ENCODE measurements around the gene SEZ6.
"Not testable (repeated sequence)": the region's sequence is repeated elsewhere in the genome, so short reads cannot be mapped to it uniquely, and the experiment has no call there.

SEZ6 gene

DNA sequence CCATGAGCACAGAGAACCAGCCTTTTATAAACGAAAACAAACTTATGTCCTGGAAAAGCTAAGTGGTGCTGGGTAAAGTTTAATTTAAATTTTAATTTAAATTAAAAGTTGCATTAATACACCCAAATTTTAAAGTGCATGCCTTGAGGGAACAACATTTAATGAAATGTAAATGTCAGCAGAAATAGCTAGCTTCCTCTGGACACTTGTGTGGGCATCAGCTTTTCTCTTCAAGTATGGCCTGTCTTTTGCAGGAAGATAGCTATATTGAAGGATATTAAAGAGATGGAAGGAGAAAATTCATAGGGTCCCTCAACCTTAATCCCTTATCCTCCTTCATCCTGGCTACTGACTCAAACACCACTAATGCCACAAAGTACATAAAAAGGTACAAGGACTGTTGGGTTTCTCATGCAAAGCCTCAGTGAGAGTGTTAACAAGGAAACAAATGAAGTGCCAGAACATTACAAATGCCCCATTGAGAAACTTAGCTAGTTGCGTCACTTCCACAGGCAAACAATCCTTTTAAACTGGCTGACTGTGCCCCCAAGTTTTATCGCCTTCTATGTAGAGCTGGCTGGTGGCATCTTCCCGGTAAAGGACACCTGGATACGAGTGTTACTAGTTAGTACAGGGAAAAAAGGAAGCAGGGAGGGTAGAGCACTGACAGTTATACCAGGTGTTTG is 68.6 kb downstream of the SEZ6 start:
- no peaks in the 10 kb centered on the region for H3K4me1 ChIP-seq (ENCODE audit: insufficient read depth, low read length)
- no peak for ATAC-seq (ENCODE audit: insufficient read depth, low read depth)
- no peaks in the 10 kb centered on the region for H3K27me3 ChIP-seq (ENCODE audit: insufficient read depth, low read length, poor library complexity)
- TF ChIP-seq EZH2 (IDR thresholded peaks at IDR 0.05; ENCODE audit: borderline replicate concordance, low read depth, low read length, severe bottlenecking) (no peak), CTCF (IDR thresholded peaks at IDR 0.05; ENCODE audit: borderline replicate concordance, extremely low read depth, low read length, poor library complexity, severe bottlenecking) (no peak)
- H3K36me3 ChIP-seq (ENCODE audit: insufficient read depth, low read length) = peaks cover 59% of the 10 kb centered on the region
- H3K9ac ChIP-seq (ENCODE audit: low read depth, low read length) = no peak overlapping the region
- no peak for DNase-seq
- no peak overlapping the region for H3K4me3 ChIP-seq (ENCODE audit: low read depth in 1 of 2, low read length in 2 of 2)
- H3K9me3 ChIP-seq (ENCODE audit: insufficient read depth, low read length, severe bottlenecking) = no peaks in the 10 kb centered on the region
- H4K20me1 ChIP-seq (ENCODE audit: insufficient read depth, low read length) = peaks cover 87% of the 10 kb centered on the region
- no peak overlapping the region for H3K27ac ChIP-seq (ENCODE audit: low read length)
- H3K79me2 ChIP-seq (ENCODE audit: insufficient read depth, low read length) = peaks cover 100% of the 10 kb centered on the region
- H2AFZ ChIP-seq (ENCODE audit: low read depth, low read length) = no peak overlapping the region
- H3K4me2 ChIP-seq (ENCODE audit: insufficient read depth, low read length) = no peak overlapping the region

GRCh38 chr17:28935744-28936460 is 69.9 kb downstream of the SEZ6 start:
- ATAC-seq (ENCODE audit: insufficient read depth, low read depth) (no peak), DNase-seq (no peak)
- peaks cover 80% of the 10 kb centered on the region for H4K20me1 ChIP-seq (ENCODE audit: insufficient read depth, low read length)
- H3K79me2 ChIP-seq (ENCODE audit: insufficient read depth, low read length) = peaks cover 100% of the 10 kb centered on the region
- no peaks in the 10 kb centered on the region for H3K4me1 ChIP-seq (ENCODE audit: insufficient read depth, low read length)
- no peaks in the 10 kb centered on the region for H3K27me3 ChIP-seq (ENCODE audit: insufficient read depth, low read length, poor library complexity)
- H3K9me3 ChIP-seq (ENCODE audit: insufficient read depth, low read length, severe bottlenecking) = no peaks in the 10 kb centered on the region
- H2AFZ ChIP-seq (ENCODE audit: low read depth, low read length) = no peak overlapping the region
- H3K27ac ChIP-seq (ENCODE audit: low read length) = no peak overlapping the region
- H3K9ac ChIP-seq (ENCODE audit: low read depth, low read length) = no peak overlapping the region
- peaks cover 48% of the 10 kb centered on the region for H3K36me3 ChIP-seq (ENCODE audit: insufficient read depth, low read length)
- H3K4me3 ChIP-seq (ENCODE audit: low read depth in 1 of 2, low read length in 2 of 2) = no peak overlapping the region
- TF ChIP-seq CTCF (IDR thresholded peaks at IDR 0.05; ENCODE audit: borderline replicate concordance, extremely low read depth, low read length, poor library complexity, severe bottlenecking) (no peak), EZH2 (IDR thresholded peaks at IDR 0.05; ENCODE audit: borderline replicate concordance, low read depth, low read length, severe bottlenecking) (no peak)
- H3K4me2 ChIP-seq (ENCODE audit: insufficient read depth, low read length) = no peak overlapping the region

- H3K4me3 ChIP-seq (ENCODE audit: low read depth in 1 of 2, low read length in 2 of 2); H3K27ac ChIP-seq (ENCODE audit: low read length); H3K4me2 ChIP-seq (ENCODE audit: insufficient read depth, low read length); DNase-seq; ATAC-seq (ENCODE audit: insufficient read depth, low read depth); H2AFZ ChIP-seq (ENCODE audit: low read depth, low read length); H3K9me3 ChIP-seq (ENCODE audit: insufficient read depth, low read length, severe bottlenecking); H3K27me3 ChIP-seq (ENCODE audit: insufficient read depth, low read length, poor library complexity); H3K4me1 ChIP-seq (ENCODE audit: insufficient read depth, low read length); H3K9ac ChIP-seq (ENCODE audit: low read depth, low read length): not testable (repeated sequence)
- H3K36me3 ChIP-seq (ENCODE audit: insufficient read depth, low read length) = peaks cover 41% of the 10 kb centered on the region
- H3K79me2 ChIP-seq (ENCODE audit: insufficient read depth, low read length) = peaks cover 100% of the 10 kb centered on the region
- peaks cover 81% of the 10 kb centered on the region for H4K20me1 ChIP-seq (ENCODE audit: insufficient read depth, low read length)
Observed at GRCh38 chr17:28934508-28934907, 71.3 kb downstream of the SEZ6 start.

DNA sequence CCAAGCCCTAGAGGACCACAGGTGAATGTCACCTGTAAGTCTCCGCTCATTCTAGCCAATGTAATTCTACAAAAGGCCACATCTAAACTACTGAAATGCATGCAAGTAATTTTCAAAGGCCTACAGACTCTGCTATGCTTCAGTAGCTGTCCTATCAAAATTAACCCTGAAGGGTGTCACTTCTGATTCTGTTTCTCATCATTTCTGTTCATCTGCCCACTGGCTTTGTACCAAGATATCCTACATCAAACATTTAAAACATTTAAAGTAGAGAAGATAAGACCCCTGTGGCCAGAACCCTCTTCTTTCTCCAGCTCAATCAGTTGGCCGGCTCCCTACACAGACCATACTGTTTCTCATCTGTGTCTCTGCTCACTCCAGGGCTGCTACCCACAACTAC is 76.0 kb downstream of the SEZ6 start:
- Histone ChIP-seq H3K4me1 (ENCODE audit: insufficient read depth, low read length) (peaks cover 27% of the 10 kb centered on the region), H3K27ac (ENCODE audit: low read length) (no peak overlapping the region), H4K20me1 (ENCODE audit: insufficient read depth, low read length) (peaks cover 79% of the 10 kb centered on the region), H3K9ac (ENCODE audit: low read depth, low read length) (no peak overlapping the region), H3K27me3 (ENCODE audit: insufficient read depth, low read length, poor library complexity) (no peaks in the 10 kb centered on the region), H3K9me3 (ENCODE audit: insufficient read depth, low read length, severe bottlenecking) (no peaks in the 10 kb centered on the region), H2AFZ (ENCODE audit: low read depth, low read length) (no peak overlapping the region), H3K4me3 (ENCODE audit: low read depth in 1 of 2, low read length in 2 of 2) (no peak overlapping the region), H3K79me2 (ENCODE audit: insufficient read depth, low read length) (peaks cover 99% of the 10 kb centered on the region), H3K36me3 (ENCODE audit: insufficient read depth, low read length) (peaks cover 42% of the 10 kb centered on the region), H3K4me2 (ENCODE audit: insufficient read depth, low read length) (no peak overlapping the region)
- DNase-seq (no peak), ATAC-seq (ENCODE audit: insufficient read depth, low read depth) (no peak)
- TF ChIP-seq EZH2 (IDR thresholded peaks at IDR 0.05; ENCODE audit: borderline replicate concordance, low read depth, low read length, severe bottlenecking) (no peak), CTCF (IDR thresholded peaks at IDR 0.05; ENCODE audit: borderline replicate concordance, extremely low read depth, low read length, poor library complexity, severe bottlenecking) (no peak)
